H9 (cell line): Measurements from ENCODE around the gene PTDSS2. TPM values are rescaled to one million over a fixed set of nuclear protein-coding genes. Genes with fewer than 3 reads are reported as not detected.

Experiments used
- DNase-seq: peaks from one replicate; pipeline ENCODE4 v3.0.0-alpha.2; 2017
- H2AFZ ChIP-seq: one replicate; pipeline ENCODE4 v1.6.1; 2013; ENCODE audit warnings: mild to moderate bottlenecking, low read length, control low read depth, moderate library complexity
- H2AK5ac ChIP-seq: 2 replicates; pipeline ENCODE4 v1.6.1; 2013; ENCODE audit warnings: low read length, control low read depth, mixed read lengths; ENCODE audit not compliant: insufficient read length
- H2BK120ac ChIP-seq: one replicate; pipeline ENCODE4 v1.6.1; 2013; ENCODE audit warnings: low read depth, mild to moderate bottlenecking, low read length, control low read depth, inconsistent platforms; ENCODE audit not compliant: poor library complexity, severe bottlenecking
- H2BK12ac ChIP-seq: 2 replicates; pipeline ENCODE4 v1.6.1; 2013; ENCODE audit warnings: low read length, control low read depth, mixed read lengths, low read depth; ENCODE audit not compliant: insufficient read length
- H2BK15ac ChIP-seq: 2 replicates; pipeline ENCODE4 v1.6.1; 2013; ENCODE audit warnings: low read depth, low read length, control low read depth
- H2BK20ac ChIP-seq: one replicate; pipeline ENCODE4 v1.6.1; 2013; ENCODE audit warnings: low read depth, mild to moderate bottlenecking, low read length, control low read depth, inconsistent platforms; ENCODE audit not compliant: poor library complexity, severe bottlenecking
- H2BK5ac ChIP-seq: 2 replicates; pipeline ENCODE4 v1.6.1; 2013; ENCODE audit warnings: low read length, control low read depth, mixed read lengths; ENCODE audit not compliant: insufficient read length
- H3K14ac ChIP-seq: 2 replicates; pipeline ENCODE4 v1.6.1; 2013; ENCODE audit warnings: low read length, control low read depth; ENCODE audit not compliant: insufficient read depth
- H3K18ac ChIP-seq: 2 replicates; pipeline ENCODE4 v1.6.1; 2013; ENCODE audit warnings: low read depth, mild to moderate bottlenecking, mixed read lengths, low read length, control low read depth; ENCODE audit not compliant: insufficient read length
- H3K23ac ChIP-seq: 2 replicates; pipeline ENCODE4 v1.6.1; 2013; ENCODE audit warnings: low read length, control low read depth, mixed read lengths, low read depth; ENCODE audit not compliant: insufficient read length
- H3K23me2 ChIP-seq: 2 replicates; pipeline ENCODE4 v1.6.1; 2013; ENCODE audit warnings: low read depth, mild to moderate bottlenecking, mixed read lengths, low read length, control low read depth; ENCODE audit not compliant: insufficient read length, poor library complexity, severe bottlenecking
- H3K27ac ChIP-seq: 2 replicates; pipeline ENCODE4 v1.5.1; 2013; ENCODE audit warnings: low read length, control low read depth, mixed read lengths, low read depth; ENCODE audit not compliant: insufficient read length
- H3K27me3 ChIP-seq: 2 replicates; pipeline ENCODE4 v1.6.1; 2013; ENCODE audit warnings: low read length, control low read depth, inconsistent platforms; ENCODE audit not compliant: insufficient read depth
- H3K4ac ChIP-seq: 2 replicates; pipeline ENCODE4 v1.6.1; 2013; ENCODE audit warnings: low read depth, mild to moderate bottlenecking, control low read depth, inconsistent platforms, low read length, moderate library complexity
- H3K4me1 ChIP-seq: 2 replicates; pipeline ENCODE4 v1.6.1; 2013; ENCODE audit warnings: low read length, control low read depth, inconsistent platforms; ENCODE audit not compliant: insufficient read depth
- H3K4me2 ChIP-seq: 2 replicates; pipeline ENCODE4 v1.6.1; 2013; ENCODE audit warnings: low read length, control low read depth, mixed read lengths; ENCODE audit not compliant: insufficient read length, insufficient read depth
- H3K56ac ChIP-seq: 2 replicates; pipeline ENCODE4 v1.6.1; 2013; ENCODE audit warnings: low read depth, mild to moderate bottlenecking, mixed read lengths, low read length, control low read depth; ENCODE audit not compliant: insufficient read length
- H3K79me1 ChIP-seq: 2 replicates; pipeline ENCODE4 v1.6.1; 2013; ENCODE audit warnings: low read depth, mild to moderate bottlenecking, moderate library complexity, low read length, control low read depth, inconsistent platforms; ENCODE audit not compliant: insufficient read depth, poor library complexity, severe bottlenecking
- H3K79me2 ChIP-seq: 2 replicates; pipeline ENCODE4 v1.6.1; 2013; ENCODE audit warnings: low read length, control low read depth, inconsistent platforms; ENCODE audit not compliant: insufficient read depth
- H3K9ac ChIP-seq: 2 replicates; pipeline ENCODE4 v1.6.1; 2013; ENCODE audit warnings: low read length, control low read depth, mixed read lengths; ENCODE audit not compliant: insufficient read length; ENCODE audit errors: extremely low read depth
- H3K9me3 ChIP-seq: one replicate; pipeline ENCODE4 v1.6.1; 2013; ENCODE audit warnings: low read depth, low read length, inconsistent platforms; ENCODE audit not compliant: control insufficient read depth
- H3T11ph ChIP-seq: one replicate; pipeline ENCODE4 v1.6.1; 2013; ENCODE audit warnings: mild to moderate bottlenecking, low read length, control low read depth, inconsistent platforms
- H4K20me1 ChIP-seq: one replicate; pipeline ENCODE4 v1.6.1; 2013; ENCODE audit not compliant: control insufficient read depth, insufficient read length, insufficient read depth
- H4K5ac ChIP-seq: 2 replicates; pipeline ENCODE4 v1.6.1; 2013; ENCODE audit warnings: low read depth, mild to moderate bottlenecking, mixed read lengths, low read length, control low read depth; ENCODE audit not compliant: insufficient read length
- H4K8ac ChIP-seq: replicated peaks from 2 replicates; pipeline ENCODE4 v1.6.1; 2013; ENCODE audit warnings: low read length, control low read depth, mixed read lengths, low read depth; ENCODE audit not compliant: insufficient read length
- H4K91ac ChIP-seq: 2 replicates; pipeline ENCODE4 v1.6.1; 2013; ENCODE audit warnings: low read depth, mild to moderate bottlenecking, moderate library complexity, mixed read lengths, low read length, control low read depth; ENCODE audit not compliant: insufficient read length
- H3K27ac Mint-ChIP-seq, 3 experiments: 2 replicates in 2 of 3; 3 replicates in 1 of 3; pipeline ENCODE4 v1.8.0; 2020 to 2021; ENCODE audit warnings: mixed read lengths in 3 of 3, mild to moderate bottlenecking in 1 of 3, moderate library complexity in 1 of 3
- H3K27me3 Mint-ChIP-seq: 2 replicates; pipeline ENCODE4 v1.8.0; 2021; ENCODE audit warnings: low read depth, mild to moderate bottlenecking, moderate library complexity, mixed read lengths
- H3K36me3 Mint-ChIP-seq, 3 experiments: 2 replicates in 2 of 3; 3 replicates in 1 of 3; pipeline ENCODE4 v1.8.0; 2020 to 2021; ENCODE audit warnings: low read depth in 3 of 3, mixed read lengths in 3 of 3; ENCODE audit not compliant: insufficient read depth in 1 of 3
- H3K4me1 Mint-ChIP-seq, 2 experiments: 2 replicates each; pipeline ENCODE4 v1.8.0; 2020; ENCODE audit warnings: mixed read lengths in 2 of 2
- H3K4me3 Mint-ChIP-seq, 2 experiments: 2 replicates in 1 of 2; 3 replicates in 1 of 2; pipeline ENCODE4 v1.8.0; 2020 to 2021; ENCODE audit warnings: mild to moderate bottlenecking in 2 of 2, mixed read lengths in 2 of 2, moderate library complexity in 1 of 2
- H3K9me3 Mint-ChIP-seq, 2 experiments: 2 replicates in 1 of 2; 3 replicates in 1 of 2; pipeline ENCODE4 v1.8.0; 2020; ENCODE audit warnings: mild to moderate bottlenecking in 2 of 2, mixed read lengths in 2 of 2, moderate library complexity in 1 of 2
- WGBS: extraction: QIAGEN DNeasy Blood & Tissue Kit; methylation state at CpG from one replicate; pipeline ENCODE4 v1.1.7; 2013; ENCODE audit warnings: missing lambda C conversion rate, low lambda C conversion rate, mixed read lengths; ENCODE audit not compliant: insufficient read length; ENCODE audit errors: extremely low coverage; 5-methylcytosine and 5-hydroxymethylcytosine counted together
- total RNA-seq: library from RNA; stranded (reverse); gene quantifications from 2 replicates; pipeline ENCODE4 v1.2.1, GENCODE V29; 2021
- TF ChIP-seq, protein P1 (sequence below): fragments of 200-600 bp; sonication (generic); conservative IDR thresholded peaks from 3 replicates; pipeline ENCODE4 v1.8.0; 2021; ENCODE audit warnings: antibody characterized with exemption, mild to moderate bottlenecking

Gene PTDSS2
- total RNA-seq, 1 experiment from 2014 or later = 55.3 TPM

DNA sequence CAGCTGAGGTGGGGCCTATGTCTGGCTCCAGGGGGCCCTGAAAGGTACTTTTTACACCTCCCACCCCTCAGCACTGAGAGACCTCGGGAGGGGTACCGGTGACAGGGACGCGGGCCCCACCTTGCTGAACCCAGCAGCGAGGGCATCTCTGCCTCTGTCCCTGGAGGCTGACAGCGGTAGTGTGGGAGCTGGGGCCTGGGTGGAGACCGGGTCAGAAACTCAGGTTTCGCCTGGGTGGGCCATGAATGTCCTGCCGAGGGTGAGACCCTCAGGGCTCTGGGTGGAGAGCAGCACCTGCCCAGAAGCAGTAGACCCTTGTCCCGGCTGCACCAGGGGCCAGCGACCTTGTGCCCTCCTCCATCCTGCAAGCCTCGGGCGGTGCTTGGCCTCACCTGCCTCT is 22.2 kb downstream of the PTDSS2 start:
- no peak overlapping the region for H2BK5ac ChIP-seq
- H4K20me1 ChIP-seq = no peaks in the 10 kb centered on the region
- DNase-seq = no peak
- no peaks in the 10 kb centered on the region for H3K9me3 ChIP-seq
- H3K23me2 ChIP-seq = no peaks in the 10 kb centered on the region
- H3K4me1 Mint-ChIP-seq = peaks cover 17 to 34% of the 10 kb centered on the region in 2 experiments
- no peak overlapping the region for H3K4me3 Mint-ChIP-seq
- H3K4me2 ChIP-seq = no peak overlapping the region
- H4K5ac ChIP-seq = no peak overlapping the region
- H2BK20ac ChIP-seq = no peak overlapping the region
- WGBS = no CpG with 5 or more reads among the region's 13 CpGs
- H2BK12ac ChIP-seq = no peak overlapping the region
- H3T11ph ChIP-seq = no peak overlapping the region
- H2BK15ac ChIP-seq = no peak overlapping the region
- no peaks in the 10 kb centered on the region for H3K79me1 ChIP-seq
- no peak overlapping the region for H3K27ac ChIP-seq
- H3K23ac ChIP-seq = no peak overlapping the region
- H3K14ac ChIP-seq = no peak overlapping the region
- H3K18ac ChIP-seq = no peak overlapping the region
- TF ChIP-seq, protein P1, sequence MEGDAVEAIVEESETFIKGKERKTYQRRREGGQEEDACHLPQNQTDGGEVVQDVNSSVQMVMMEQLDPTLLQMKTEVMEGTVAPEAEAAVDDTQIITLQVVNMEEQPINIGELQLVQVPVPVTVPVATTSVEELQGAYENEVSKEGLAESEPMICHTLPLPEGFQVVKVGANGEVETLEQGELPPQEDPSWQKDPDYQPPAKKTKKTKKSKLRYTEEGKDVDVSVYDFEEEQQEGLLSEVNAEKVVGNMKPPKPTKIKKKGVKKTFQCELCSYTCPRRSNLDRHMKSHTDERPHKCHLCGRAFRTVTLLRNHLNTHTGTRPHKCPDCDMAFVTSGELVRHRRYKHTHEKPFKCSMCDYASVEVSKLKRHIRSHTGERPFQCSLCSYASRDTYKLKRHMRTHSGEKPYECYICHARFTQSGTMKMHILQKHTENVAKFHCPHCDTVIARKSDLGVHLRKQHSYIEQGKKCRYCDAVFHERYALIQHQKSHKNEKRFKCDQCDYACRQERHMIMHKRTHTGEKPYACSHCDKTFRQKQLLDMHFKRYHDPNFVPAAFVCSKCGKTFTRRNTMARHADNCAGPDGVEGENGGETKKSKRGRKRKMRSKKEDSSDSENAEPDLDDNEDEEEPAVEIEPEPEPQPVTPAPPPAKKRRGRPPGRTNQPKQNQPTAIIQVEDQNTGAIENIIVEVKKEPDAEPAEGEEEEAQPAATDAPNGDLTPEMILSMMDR = peak; percentile 33; the same call in 1 of the 3 replicates
- no peaks in the 10 kb centered on the region for H3K9me3 Mint-ChIP-seq
- no peak overlapping the region for H2AFZ ChIP-seq
- no peaks in the 10 kb centered on the region; the same call in 1 of the 2 replicates for H3K79me2 ChIP-seq
- no peak overlapping the region for H3K9ac ChIP-seq
- no peak overlapping the region for H3K56ac ChIP-seq
- H3K4me1 ChIP-seq = peaks cover 5% of the 10 kb centered on the region; the same call in 1 of the 2 replicates
- no peak overlapping the region for H4K91ac ChIP-seq
- no peaks in the 10 kb centered on the region for H3K27me3 ChIP-seq
- H3K27ac Mint-ChIP-seq = no peak overlapping the region
- H2AK5ac ChIP-seq = no peak overlapping the region
- no peaks in the 10 kb centered on the region for H3K27me3 Mint-ChIP-seq
- H3K4ac ChIP-seq = no peak overlapping the region
- peaks cover 2 to 4% (median 3%) of the 10 kb centered on the region in 3 experiments; a peak in 5 of 7 replicates for H3K36me3 Mint-ChIP-seq
- no peak overlapping the region for H2BK120ac ChIP-seq
- no peak overlapping the region for H4K8ac ChIP-seq
